OCI-LY7 (cell line): Measurements from ENCODE around the gene RBM47. TPM values are rescaled to one million over a fixed set of nuclear protein-coding genes. Genes with fewer than 3 reads are reported as not detected.
A peak's percentile ranks its signal among the peaks of the same experiment; 100 is the strongest.

ENCODE experiments used
- BruUV-seq: library from RNA; stranded (reverse); fragments of 400-500 nt; replicated peaks from 2 replicates; lab custom pipeline; 2021; lab: Mats Ljungman, UMichigan
- CTCF ChIA-PET: fragments of 300-600 bp; sonication (Branson Sonifier 250); formaldehyde crosslinking; loops from one replicate; lab custom pipeline; 2022; ENCODE audit warnings: antibody characterized with exemption; ENCODE audit not compliant: unreplicated experiment; lab: Charles Lee
- POLR2A ChIA-PET: fragments of 300-600 bp; sonication (Branson Sonifier 250); formaldehyde crosslinking; loops from one replicate; lab custom pipeline; 2022; ENCODE audit warnings: antibody characterized with exemption; lab: Charles Lee
- DNase-seq: peaks from one replicate; pipeline ENCODE4 v3.0.0-alpha.2; 2015; ENCODE audit warnings: low spot score
- H2AFZ ChIP-seq: fragments of 200-600 bp; sonication (generic), shearing (Covaris generic); 2 replicates; pipeline ENCODE4 v1.6.1; 2014; ENCODE audit warnings: mild to moderate bottlenecking, antibody characterized with exemption, low read length, moderate library complexity
- H3K27ac ChIP-seq: fragments of 200-600 bp; sonication (generic); 2 replicates; pipeline ENCODE4 v1.5.1; 2014; ENCODE audit warnings: mixed run types, low read depth, mild to moderate bottlenecking, moderate library complexity, low read length, inconsistent platforms; ENCODE audit not compliant: poor library complexity, severe bottlenecking
- H3K36me3 ChIP-seq: fragments of 200-600 bp; sonication (generic); 2 replicates; pipeline ENCODE4 v1.6.1; 2014; ENCODE audit warnings: mild to moderate bottlenecking, antibody characterized with exemption, low read length, moderate library complexity, mixed read lengths; ENCODE audit not compliant: insufficient read depth
- H3K4me1 ChIP-seq: fragments of 200-600 bp; sonication (generic); 2 replicates; pipeline ENCODE4 v1.5.1; 2014; ENCODE audit warnings: mild to moderate bottlenecking, low read length; ENCODE audit not compliant: insufficient read depth, poor library complexity, severe bottlenecking
- H3K4me2 ChIP-seq: fragments of 200-600 bp; sonication (generic); 2 replicates; pipeline ENCODE4 v1.6.1; 2014; ENCODE audit warnings: mild to moderate bottlenecking, low read length
- H3K4me3 ChIP-seq: fragments of 200-600 bp; sonication (generic); 2 replicates; pipeline ENCODE4 v1.5.1; 2014; ENCODE audit warnings: mild to moderate bottlenecking, low read depth, low read length; ENCODE audit not compliant: poor library complexity, severe bottlenecking
- H3K79me2 ChIP-seq: fragments of 200-600 bp; sonication (generic); 2 replicates; pipeline ENCODE4 v1.6.1; 2016; ENCODE audit warnings: low read depth, mild to moderate bottlenecking, low read length, moderate library complexity, mixed read lengths; ENCODE audit not compliant: insufficient read depth
- H3K9me2 ChIP-seq: fragments of 200-600 bp; sonication (generic); 2 replicates; pipeline ENCODE4 v1.6.1; 2016; ENCODE audit warnings: mild to moderate bottlenecking, low read length, mixed read lengths; ENCODE audit not compliant: insufficient read depth
- H3K9me3 ChIP-seq: fragments of 200-600 bp; sonication (generic); 2 replicates; pipeline ENCODE4 v1.6.1; 2014; ENCODE audit warnings: mild to moderate bottlenecking, mixed run types, low read length, mixed read lengths
- H4K20me1 ChIP-seq: fragments of 200-600 bp; sonication (generic); 2 replicates; pipeline ENCODE4 v1.6.1; 2014; ENCODE audit warnings: mild to moderate bottlenecking, antibody characterized with exemption, low read length, moderate library complexity, mixed read lengths; ENCODE audit not compliant: insufficient read depth
- CTCF ChIP-seq: fragments of 200-600 bp; sonication (generic); conservative IDR thresholded peaks from 2 replicates; pipeline ENCODE4 v1.5.1; 2014; ENCODE audit warnings: mild to moderate bottlenecking, antibody characterized with exemption, low read length, moderate library complexity, mixed read lengths
- EZH2phosphoT487 ChIP-seq: fragments of 200-600 bp; sonication (generic); IDR thresholded peaks from 2 replicates; pipeline ENCODE4 v1.6.1; 2018; ENCODE audit warnings: low read depth, borderline replicate concordance, mild to moderate bottlenecking, mixed run types, antibody characterized with exemption, low read length, moderate library complexity, mixed read lengths
- intact Hi-C: fragments of 100-400 bp; cut with micrococcal nuclease; formaldehyde crosslinking; loops from one replicate; pipeline ENCODE4 v1.10.0; 2022; ENCODE audit not compliant: unreplicated experiment
- total RNA-seq, 2 experiments: library from RNA; depleted of rRNA in 1 of 2; stranded (reverse); fragments of >200 nt in 1 of 2; shearing (Covaris generic) in 1 of 2; gene quantifications; 2 replicates each; pipeline ENCODE4 v1.2.3, GENCODE V29; 2014 to 2022

Gene RBM47
- total RNA-seq, 2 experiments from 2014 or later = 5.3 to 14.2 TPM

- Histone ChIP-seq H3K4me1 (peaks cover 56% of the 10 kb centered on the region), H3K36me3 (no peaks in the 10 kb centered on the region), H3K4me3 (no peak overlapping the region), H3K4me2 (no peak overlapping the region), H3K9me2 (no peaks in the 10 kb centered on the region), H2AFZ (peak overlapping the region; percentile 82; the same call in 1 of the 2 replicates), H3K9me3 (no peaks in the 10 kb centered on the region), H3K79me2 (no peaks in the 10 kb centered on the region), H3K27ac (no peak overlapping the region), H4K20me1 (no peaks in the 10 kb centered on the region)
- no TSS peak for BruUV-seq
- intact Hi-C loops = loop anchor here (5.0 kb wide), 1 partner anchor 58 kb away; no protein-coding TSS in a partner anchor
- POLR2A ChIA-PET = interaction anchor here (0.5 to 3.3 kb wide), 12 partner anchors 9 to 1348 kb away, joined by 3 to 32 read pairs (median 4); no protein-coding TSS in a partner anchor
- TF ChIP-seq EZH2phosphoT487 (no peak), CTCF (no peak)
- CTCF ChIA-PET = interaction anchor here (1.4 kb wide), 1 partner anchor 13 kb away, joined by 5 read pairs; no protein-coding TSS in a partner anchor
- DNase-seq = no peak
These were observed 65.7 kb downstream of the RBM47 start for GRCh38 chr4:40564004-40564403.

- Histone ChIP-seq H3K4me1 (peaks cover 56% of the 10 kb centered on the region), H3K4me3 (no peak overlapping the region), H2AFZ (no peak overlapping the region), H3K9me2 (no peaks in the 10 kb centered on the region), H4K20me1 (no peaks in the 10 kb centered on the region), H3K9me3 (no peaks in the 10 kb centered on the region), H3K4me2 (no peak overlapping the region), H3K36me3 (no peaks in the 10 kb centered on the region), H3K79me2 (no peaks in the 10 kb centered on the region), H3K27ac (peak overlapping the region; percentile 20)
- POLR2A ChIA-PET = interaction anchor here (0.5 to 3.3 kb wide), 12 partner anchors 9 to 328 kb away, joined by 3 to 32 read pairs (median 4); no protein-coding TSS in a partner anchor
- DNase-seq = no peak
- TF ChIP-seq EZH2phosphoT487 (no peak), CTCF (no peak)
- intact Hi-C loops = loop anchor here (5.0 kb wide), 1 partner anchor 59 kb away; no protein-coding TSS in a partner anchor
- no TSS peak for BruUV-seq
- CTCF ChIA-PET = interaction anchor here (1.4 kb wide), 1 partner anchor 14 kb away, joined by 5 read pairs; no protein-coding TSS in a partner anchor
These were observed 66.3 kb downstream of the RBM47 start for GRCh38 chr4:40563401-40563800.

- Histone ChIP-seq H3K27ac (peak overlapping the region; percentile 9), H2AFZ (no peak overlapping the region), H3K4me1 (peaks cover 56% of the 10 kb centered on the region), H3K9me2 (no peaks in the 10 kb centered on the region), H3K4me2 (no peak overlapping the region), H4K20me1 (no peaks in the 10 kb centered on the region), H3K4me3 (no peak overlapping the region), H3K9me3 (no peaks in the 10 kb centered on the region), H3K79me2 (no peaks in the 10 kb centered on the region), H3K36me3 (no peaks in the 10 kb centered on the region)
- TF ChIP-seq CTCF (no peak), EZH2phosphoT487 (no peak)
- ChIA-PET CTCF (interaction anchor here (1.4 kb wide), 1 partner anchor 15 kb away, joined by 5 read pairs; no protein-coding TSS in a partner anchor), POLR2A (interaction anchor here (0.7 to 3.3 kb wide), 6 partner anchors 13 to 1222 kb away, joined by 3 to 32 read pairs (median 4); no protein-coding TSS in a partner anchor)
- no peak for DNase-seq
- no TSS peak for BruUV-seq
- intact Hi-C loops = loop anchor here (5.0 kb wide), 1 partner anchor 60 kb away; no protein-coding TSS in a partner anchor
These were observed 67.0 kb downstream of the RBM47 start for GRCh38 chr4:40562681-40563080.
